Measurements from ENCODE around the gene AMPD1.

The AMPD1 gene

DNA sequence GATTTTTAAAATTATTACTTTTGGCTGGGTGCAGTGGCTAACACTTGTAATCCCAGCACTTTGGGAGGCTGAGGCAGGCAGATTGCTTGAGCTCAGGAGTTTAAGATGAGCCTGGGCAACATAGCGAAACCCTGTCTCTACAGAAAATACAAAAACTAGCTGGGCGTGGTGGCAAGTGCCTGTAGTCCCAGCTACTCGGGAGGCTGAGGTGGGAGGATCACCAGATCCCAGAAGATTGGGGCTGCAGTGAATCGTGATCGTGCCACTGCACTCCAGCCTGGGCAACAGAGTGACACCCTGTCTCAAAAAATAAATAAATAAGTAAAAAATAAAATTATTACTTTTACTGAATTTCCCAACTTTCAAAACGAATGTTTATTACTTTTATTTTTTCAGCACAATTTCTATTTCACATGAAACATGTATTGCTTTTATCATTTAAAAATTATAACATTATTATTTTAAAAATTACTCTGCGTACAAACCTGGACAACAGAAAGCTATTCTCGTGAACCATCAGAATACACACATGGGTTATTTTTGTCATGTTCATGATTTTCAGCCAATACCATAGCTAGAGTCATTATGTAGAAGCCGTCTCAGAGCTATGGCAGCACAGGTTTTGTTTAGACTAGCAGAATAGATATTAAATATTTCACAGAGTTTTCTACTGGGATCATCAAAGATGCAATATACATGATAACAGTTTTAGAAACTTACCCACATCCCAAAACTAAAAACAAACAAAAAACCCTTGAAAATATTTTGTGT is 621 bp downstream of the AMPD1 start:
- DNase-seq: no peak

GRCh38 chr1:114692947-114693346 is 2.4 kb downstream of the AMPD1 start:
- DNase-seq: no peak

GRCh38 chr1:114691061-114691460 is 4.3 kb downstream of the AMPD1 start:
- DNase-seq: no peak

DNA sequence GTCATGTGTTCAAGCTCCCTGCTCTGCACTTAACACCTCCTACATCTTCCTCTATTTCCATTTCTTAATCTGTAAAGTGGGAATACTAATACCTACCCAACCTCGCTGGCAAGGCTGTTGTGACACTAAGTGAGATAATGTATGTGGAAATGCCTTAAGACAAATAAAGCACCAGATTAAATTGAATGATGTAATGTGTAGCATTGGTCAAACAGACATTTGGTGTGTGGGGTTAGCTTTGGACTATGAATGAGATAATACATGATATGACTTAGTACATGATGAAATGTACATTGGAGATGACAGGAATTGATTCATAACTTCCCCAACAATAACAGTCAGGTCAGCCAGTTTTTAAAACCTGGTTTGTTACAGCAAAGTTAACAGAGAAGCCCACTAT is 5.2 kb downstream of the AMPD1 start:
- no peak for DNase-seq

- DNase-seq: no peak
Measured at GRCh38 chr1:114688526-114688925, 6.8 kb downstream of the AMPD1 start.

DNA sequence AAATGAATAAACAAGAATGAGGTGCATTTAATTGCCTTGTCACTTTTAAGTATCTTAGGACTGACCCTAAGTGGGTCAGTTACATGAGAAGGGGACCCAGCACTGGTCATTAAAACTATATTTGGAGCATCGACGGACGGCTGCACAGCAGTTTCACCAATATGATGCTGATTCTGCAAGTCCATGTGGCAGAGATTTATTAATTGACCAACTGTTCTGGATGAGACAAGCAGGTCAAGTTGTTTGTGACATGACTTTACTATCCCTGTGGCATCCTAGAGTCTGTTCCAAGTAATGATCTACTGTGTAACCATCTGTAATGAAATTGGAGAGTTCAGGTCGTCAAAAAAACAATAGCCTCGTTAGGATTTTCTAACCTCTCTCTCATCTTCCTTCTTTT is 9.5 kb downstream of the AMPD1 start:
- no peak for DNase-seq

DNA sequence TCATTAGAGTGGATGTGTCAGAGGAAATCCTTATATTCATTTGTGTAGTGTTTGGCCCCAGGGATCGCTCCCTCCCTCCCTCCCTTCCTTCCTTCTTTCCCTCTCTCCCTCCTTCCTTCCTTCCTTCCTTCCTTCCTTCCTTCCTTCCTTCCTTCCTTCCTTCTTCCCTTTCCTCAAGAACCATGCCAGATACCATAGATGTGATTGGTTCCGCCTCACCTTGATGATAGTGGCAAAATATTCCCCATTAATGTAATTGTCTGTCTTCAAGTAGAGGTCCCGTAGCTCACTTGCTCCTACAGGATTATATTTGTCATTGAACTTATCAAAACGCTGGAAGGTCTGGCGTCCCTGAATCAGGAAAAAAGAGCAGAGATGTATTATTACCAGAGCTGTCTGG is 17.7 kb downstream of the AMPD1 start:
- no peak for DNase-seq

DNA sequence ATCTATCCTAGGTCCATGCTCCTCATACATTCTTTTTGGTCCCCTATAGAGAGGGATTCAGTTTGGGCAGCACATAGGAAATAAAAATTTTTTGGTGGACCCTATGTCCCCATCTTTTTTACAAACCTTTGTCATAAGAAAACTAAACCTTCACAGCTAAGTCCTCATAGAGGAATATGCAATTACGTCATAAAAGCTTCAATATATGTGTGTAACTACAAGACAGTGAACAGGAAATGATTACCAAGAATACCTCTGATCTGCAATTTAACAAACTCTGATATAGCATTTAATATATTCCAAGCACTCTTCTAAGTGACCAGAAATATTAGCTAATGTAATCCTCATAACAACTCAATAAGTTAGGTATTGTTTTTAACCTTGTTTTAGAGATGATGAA is 19.2 kb downstream of the AMPD1 start:
- no peak for DNase-seq

DNA sequence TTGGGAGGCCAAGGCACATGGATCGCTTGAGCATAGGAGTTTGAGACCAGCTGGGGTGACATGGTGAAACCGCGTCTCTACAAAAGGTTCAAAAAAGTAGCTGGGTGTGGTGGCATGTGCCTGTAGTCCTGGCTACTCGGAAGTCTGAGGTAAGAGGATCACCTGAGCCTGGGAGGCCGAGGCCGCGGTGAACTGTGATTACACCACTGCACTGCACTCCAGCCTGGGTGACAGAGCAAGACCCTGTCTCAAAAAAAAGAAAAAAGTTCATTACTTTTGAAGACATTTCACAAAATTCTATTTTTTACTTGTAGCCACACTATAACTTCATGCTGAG is 23.4 kb downstream of the AMPD1 start:
- DNase-seq: no peak

GRCh38 chr1:114671011-114671938 is 24.1 kb downstream of the AMPD1 start:
- DNase-seq: peak in 1 of 2 donors; percentile 14

GRCh38 chr1:114670083-114671010 is 25.0 kb downstream of the AMPD1 start:
- DNase-seq: peak; percentile 86 to 87

GRCh38 chr1:114669562-114670082 is 25.7 kb downstream of the AMPD1 start, which contains the start of gene DENND2C:
Gene DENND2C (minus strand): TSS chr1:114670049. CDS start chr1:114625984, 44,065 bp downstream.
- no peak for DNase-seq

DNA sequence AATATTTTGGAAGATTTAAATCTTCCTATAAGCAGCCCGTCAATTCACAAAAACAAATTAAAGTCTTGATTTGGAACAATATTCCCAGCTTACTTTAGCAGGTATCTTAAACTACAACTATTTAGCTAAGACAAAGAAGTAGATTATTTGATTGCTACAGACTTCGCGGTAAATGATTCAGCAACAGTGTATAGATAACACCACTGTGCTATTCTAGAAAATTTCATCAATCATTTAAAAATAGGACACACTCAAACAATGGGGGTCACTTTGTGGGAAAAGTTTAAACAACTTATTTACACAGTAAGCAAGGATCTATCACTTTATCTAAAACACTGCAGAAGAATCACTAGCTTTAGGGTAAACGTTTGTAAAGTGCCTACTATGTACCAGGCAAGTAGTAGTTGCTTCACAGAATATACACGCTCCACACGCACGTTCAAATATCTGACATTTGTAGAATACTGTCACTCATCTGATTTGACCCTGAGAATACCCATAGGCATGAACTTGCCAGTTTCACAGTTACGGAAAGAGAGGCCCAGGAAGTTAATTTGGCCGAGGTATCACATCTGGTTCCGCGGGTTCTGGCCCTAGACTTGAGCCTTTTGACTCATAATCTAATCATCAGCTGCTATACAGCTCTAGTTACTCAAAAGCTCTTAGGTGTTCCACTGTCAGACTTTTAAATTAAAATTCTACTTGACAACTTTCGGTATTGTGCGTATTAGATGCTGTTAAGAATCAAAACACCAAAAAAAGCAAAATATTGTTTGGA is 26.4 kb downstream of the AMPD1 start:
- DNase-seq: no peak

- no peak for DNase-seq
Measured at GRCh38 chr1:114668373-114668772, 27.0 kb downstream of the AMPD1 start.

GRCh38 chr1:114666954-114667353 is 28.4 kb downstream of the AMPD1 start:
- no peak for DNase-seq

DNA sequence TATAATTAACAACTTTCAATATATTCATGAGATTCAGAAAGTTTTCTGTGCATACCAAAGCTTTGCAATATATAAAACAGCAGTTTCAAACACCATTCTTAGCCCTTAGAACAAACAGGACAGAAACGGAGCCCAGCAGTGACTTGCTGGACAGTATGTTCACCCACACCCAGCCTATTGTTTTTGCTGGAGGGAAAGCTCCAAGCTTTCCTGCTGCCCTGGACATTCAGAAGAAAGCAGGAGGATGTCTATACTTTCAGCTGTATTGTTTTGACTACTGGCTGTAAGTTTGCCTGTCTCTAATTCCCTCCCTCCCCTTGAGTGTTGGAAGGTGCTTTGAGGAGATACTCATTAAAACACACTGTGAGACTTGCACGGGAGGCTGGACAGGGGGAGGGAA is 35.1 kb downstream of the AMPD1 start:
- no peak for DNase-seq

GRCh38 chr1:114651893-114652292 is 43.5 kb downstream of the AMPD1 start:
- no peak for DNase-seq

DNA sequence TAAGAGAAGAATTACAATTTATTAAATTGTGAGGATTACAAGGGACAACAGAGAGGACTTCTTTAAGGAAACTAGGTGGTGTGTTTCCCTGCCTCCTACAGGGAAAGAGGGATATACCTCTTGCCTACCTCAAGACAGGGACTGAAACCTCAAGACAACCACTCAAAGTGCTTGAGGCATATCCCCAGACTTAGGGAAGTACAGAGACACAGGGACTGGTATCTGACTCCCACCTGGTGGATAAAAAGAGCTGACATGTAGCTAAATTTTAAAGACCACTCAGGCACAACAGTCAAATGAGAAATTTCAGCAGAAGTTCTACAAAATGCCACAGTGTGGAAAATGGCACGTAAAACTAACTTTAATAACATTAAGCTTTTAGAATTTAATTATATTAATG is 46.8 kb downstream of the AMPD1 start:
- DNase-seq: no peak

DNA sequence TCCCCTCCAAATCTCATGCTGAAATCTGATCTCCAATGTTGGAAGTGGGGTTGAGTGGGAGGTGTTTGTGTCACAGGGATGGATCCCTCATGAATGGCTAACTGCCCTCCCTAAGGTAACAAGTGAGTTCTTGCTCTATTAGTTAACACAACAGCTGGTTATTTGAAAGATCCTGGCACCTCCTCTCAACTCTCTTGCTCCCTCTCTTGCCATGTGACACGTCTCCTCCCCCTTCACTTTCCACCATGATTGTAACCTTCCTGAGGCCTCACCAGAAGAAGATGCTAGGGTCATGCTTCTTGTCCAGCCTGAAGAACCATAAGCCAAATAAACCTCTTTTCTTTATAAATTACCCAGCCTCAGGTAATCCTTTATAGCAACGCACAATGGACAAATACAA is 54.0 kb downstream of the AMPD1 start:
- DNase-seq: no peak

GRCh38 chr1:114638910-114639309 is 56.4 kb downstream of the AMPD1 start:
- DNase-seq: no peak

DNA sequence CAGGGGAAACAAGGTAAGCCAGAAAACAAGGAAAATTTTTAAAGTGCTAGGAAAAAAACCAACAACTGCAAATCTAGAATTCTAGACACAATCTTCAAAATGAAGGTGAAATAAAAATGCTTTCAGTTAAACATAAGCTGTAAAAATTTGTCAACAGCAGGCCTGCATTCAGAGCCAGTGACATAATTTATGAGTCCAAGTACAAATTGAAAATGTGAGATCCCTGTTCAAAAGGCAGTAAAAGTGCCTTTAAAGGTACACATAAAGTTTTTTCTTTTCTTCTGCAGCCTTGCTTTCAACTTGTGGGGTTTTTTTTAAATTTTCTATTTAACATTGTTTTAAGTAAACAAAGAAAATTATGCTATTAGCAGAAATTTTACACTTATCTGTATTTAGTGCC is 62.9 kb downstream of the AMPD1 start:
- DNase-seq: no peak

GRCh38 chr1:114627107-114627506 is 68.2 kb downstream of the AMPD1 start:
- DNase-seq: no peak

Data from CD4-positive, alpha-beta T cell treated with Interleukin-1 beta for 1 hour (primary cell).